HL-60 (cell line): Measurements from ENCODE around the gene PERM1.
"Not testable (repeated sequence)": the region's sequence is repeated elsewhere in the genome, so short reads cannot be mapped to it uniquely, and the experiment has no call there.

Experiments
- DNase-seq, 2 experiments: peaks; one replicate each; pipeline ENCODE4 v3.0.0-alpha.2; 2010 to 2020; ENCODE audit warnings: low read depth in 1 of 2, low spot score in 1 of 2
- H3K27ac ChIP-seq: fragments of 250-450 bp; sonication (Bioruptor Pico); replicated peaks from 2 replicates; pipeline ENCODE4 v1.5.1; 2020; ENCODE audit warnings: mild to moderate bottlenecking, moderate library complexity
- H3K27me3 ChIP-seq: fragments of 250-450 bp; sonication (Bioruptor Pico); 2 replicates; pipeline ENCODE4 v1.5.1; 2021; ENCODE audit warnings: mild to moderate bottlenecking, moderate library complexity; ENCODE audit not compliant: insufficient read depth, poor library complexity, severe bottlenecking
- H3K4me3 ChIP-seq: replicated peaks from 2 replicates; pipeline ENCODE4 v1.5.1; 2011; ENCODE audit warnings: mild to moderate bottlenecking, control low read depth, low read length; ENCODE audit not compliant: insufficient read depth
- CTCF ChIP-seq: IDR thresholded peaks from one replicate; pipeline ENCODE4 v1.5.1; 2011; ENCODE audit warnings: low read length, control low read depth, inconsistent platforms; ENCODE audit not compliant: insufficient read depth
- GABPA ChIP-seq: IDR thresholded peaks from 2 replicates; pipeline ENCODE4 v1.6.1; 2012; ENCODE audit warnings: low read depth
- POLR2AphosphoS5 ChIP-seq: IDR thresholded peaks from 2 replicates; pipeline ENCODE4 v1.6.1; 2012; ENCODE audit warnings: low read depth
- REST ChIP-seq: IDR thresholded peaks from 2 replicates; pipeline ENCODE4 v1.6.1; 2012; ENCODE audit warnings: low read depth; ENCODE audit not compliant: insufficient replicate concordance
- SPI1 ChIP-seq: IDR thresholded peaks from 2 replicates; pipeline ENCODE4 v1.6.1; 2012; ENCODE audit warnings: low read depth, mild to moderate bottlenecking, borderline replicate concordance

The PERM1 gene

DNA sequence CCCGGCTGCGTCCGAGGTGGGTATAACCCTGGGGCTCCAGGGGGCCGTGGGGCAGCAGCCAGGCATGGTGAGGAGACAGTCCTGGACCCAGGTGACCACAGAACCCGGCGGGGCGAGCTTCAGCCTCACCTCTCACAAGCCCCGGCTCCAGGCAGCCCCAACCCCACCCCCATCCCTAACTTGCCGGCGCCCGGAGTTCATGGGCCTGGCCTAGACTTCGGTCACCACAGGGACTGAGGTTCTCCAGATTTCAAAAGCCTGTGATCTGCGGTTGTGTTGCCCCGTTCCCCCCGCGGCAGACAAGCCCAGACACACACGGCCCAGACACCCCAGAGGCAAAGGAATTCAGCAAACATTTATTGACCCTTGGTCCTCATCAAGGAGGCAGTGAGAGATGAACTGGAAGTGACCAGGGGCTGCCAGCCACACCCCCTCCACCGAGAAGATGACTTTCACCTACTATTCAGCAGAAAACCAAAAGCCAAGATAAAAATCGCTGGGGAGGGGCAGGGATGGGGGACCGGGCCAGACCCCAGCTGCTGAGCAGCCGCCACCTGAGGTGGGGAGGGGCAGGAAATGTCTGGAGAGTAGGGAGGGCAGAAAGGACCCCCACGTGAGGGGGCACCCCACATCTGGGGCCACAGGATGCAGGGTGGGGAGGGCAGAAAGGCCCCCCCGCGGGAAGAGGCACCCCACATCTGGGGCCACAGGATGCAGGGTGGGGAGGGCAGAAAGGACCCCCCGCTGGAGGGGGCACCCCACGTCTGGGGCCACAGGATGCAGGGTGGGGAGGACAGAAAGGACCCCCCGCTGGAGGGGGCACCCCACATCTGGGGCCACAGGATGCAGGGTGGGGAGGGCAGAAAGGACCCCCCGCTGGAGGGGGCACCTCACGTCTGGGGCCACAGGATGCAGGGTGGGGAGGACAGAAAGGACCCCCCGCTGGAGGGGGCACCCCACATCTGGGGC lies 14.1 kb upstream of the PERM1 start:
- no peak overlapping the region for H3K4me3 ChIP-seq
- H3K27ac ChIP-seq = no peak overlapping the region
- H3K27me3 ChIP-seq = peaks cover 40% of the 10 kb centered on the region
- no peak for DNase-seq
- TF ChIP-seq GABPA (no peak), POLR2AphosphoS5 (no peak), REST (no peak)

DNA sequence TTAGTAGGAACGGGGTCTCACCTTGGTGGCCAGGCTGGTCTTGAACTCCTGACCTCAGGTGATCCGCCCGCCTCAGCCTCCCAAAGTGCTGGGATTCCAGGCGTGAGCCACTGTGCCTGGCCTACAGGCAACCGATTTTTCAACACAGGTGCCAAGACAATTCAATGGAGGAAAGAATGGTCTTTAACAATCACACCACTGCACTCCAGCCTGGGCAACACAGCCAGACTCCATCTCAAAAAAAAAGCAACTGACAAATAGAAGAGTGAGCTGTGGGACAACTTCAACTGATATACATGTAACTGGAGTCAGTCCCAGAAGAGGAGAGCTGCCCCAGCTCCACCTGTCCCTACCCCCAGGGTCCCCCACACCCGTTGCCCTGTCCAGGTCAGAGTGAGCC lies 12.7 kb upstream of the PERM1 start:
- H3K4me3 ChIP-seq, DNase-seq, H3K27ac ChIP-seq: not testable (repeated sequence)
- H3K27me3 ChIP-seq = peaks cover 36% of the 10 kb centered on the region

- Histone ChIP-seq H3K4me3 (no peak overlapping the region), H3K27ac (no peak overlapping the region), H3K27me3 (peaks cover 34% of the 10 kb centered on the region)
- no peak for DNase-seq
- TF ChIP-seq GABPA (no peak), REST (no peak), POLR2AphosphoS5 (no peak), CTCF (no peak), SPI1 (no peak)
These were observed 11.6 kb upstream of the PERM1 start for GRCh38 chr1:993379-993995.

GRCh38 chr1:992362-992761 lies 10.5 kb upstream of the PERM1 start:
- Histone ChIP-seq H3K27ac (no peak overlapping the region), H3K27me3 (peaks cover 23% of the 10 kb centered on the region), H3K4me3 (no peak overlapping the region)
- TF ChIP-seq SPI1 = no peak
- no peak for TF ChIP-seq POLR2AphosphoS5
- no peak for TF ChIP-seq GABPA
- no peak for TF ChIP-seq CTCF
- TF ChIP-seq REST = no peak
- no peak for DNase-seq
